ENCODE results near the gene HES7. TPM values are rescaled to one million over a fixed set of nuclear protein-coding genes. Genes with fewer than 3 reads are reported as not detected.
A peak's percentile ranks its signal among the peaks of the same experiment; 100 is the strongest.

The HES7 gene
- total RNA-seq, 1 experiment from 2014 or later = 0.33 TPM

DNA sequence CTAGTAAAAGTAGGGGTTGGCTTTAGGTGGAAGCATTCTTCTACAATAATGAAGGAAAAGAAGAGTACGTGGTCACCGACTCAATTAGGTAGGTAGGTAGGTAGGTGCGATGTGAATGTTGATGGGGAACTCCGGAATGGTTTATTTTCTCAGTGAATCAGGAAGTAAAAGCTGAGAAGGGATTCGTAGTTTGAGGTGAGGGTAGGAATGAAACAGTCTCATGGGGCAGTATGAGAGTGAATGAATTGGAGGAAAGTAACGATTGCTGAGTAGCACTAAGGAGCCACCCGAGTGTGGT is 14.4 kb upstream of the HES7 start:
- Histone ChIP-seq H3K23me2 (ENCODE audit: insufficient read length, low read depth, low read length, poor library complexity, severe bottlenecking) (peaks cover 8% of the 10 kb centered on the region), H3K27me3 (ENCODE audit: insufficient read depth, low read length) (no peaks in the 10 kb centered on the region), H2AFZ (ENCODE audit: low read length) (peak overlapping the region; percentile 87), H3K9me3 (ENCODE audit: control insufficient read depth, low read depth, low read length) (no peaks in the 10 kb centered on the region), H4K8ac (replicated peaks; ENCODE audit: insufficient read length, low read depth, low read length) (no peak overlapping the region), H4K5ac (ENCODE audit: insufficient read length, low read depth, low read length) (no peak overlapping the region), H2BK12ac (ENCODE audit: insufficient read length, low read depth, low read length) (no peak overlapping the region), H2BK5ac (ENCODE audit: insufficient read length, low read length) (no peak overlapping the region), H2BK20ac (ENCODE audit: low read depth, low read length, poor library complexity, severe bottlenecking) (no peak overlapping the region), H3K4ac (ENCODE audit: low read depth, low read length) (no peak overlapping the region), H2AK5ac (ENCODE audit: insufficient read length, low read length) (no peak overlapping the region), H3K4me1 (ENCODE audit: insufficient read depth, low read length) (no peaks in the 10 kb centered on the region), H3K56ac (ENCODE audit: insufficient read length, low read depth, low read length) (no peak overlapping the region), H3K14ac (ENCODE audit: insufficient read depth, low read length) (no peak overlapping the region), H4K91ac (ENCODE audit: insufficient read length, low read depth, low read length) (no peak overlapping the region), H3K4me2 (ENCODE audit: insufficient read depth, insufficient read length, low read length) (peak overlapping the region; percentile 60), H3K18ac (ENCODE audit: insufficient read length, low read depth, low read length) (no peak overlapping the region), H2BK120ac (ENCODE audit: low read depth, low read length, poor library complexity, severe bottlenecking) (no peak overlapping the region), H3K23ac (ENCODE audit: insufficient read length, low read depth, low read length) (no peak overlapping the region), H4K20me1 (ENCODE audit: control insufficient read depth, insufficient read depth, insufficient read length) (no peaks in the 10 kb centered on the region), H3K9ac (ENCODE audit: extremely low read depth, insufficient read length, low read length) (peak overlapping the region; percentile 37), H3K27ac (ENCODE audit: insufficient read length, low read depth, low read length) (no peak overlapping the region), H3K79me1 (ENCODE audit: insufficient read depth, low read depth, low read length, poor library complexity, severe bottlenecking) (no peaks in the 10 kb centered on the region), H3K79me2 (ENCODE audit: insufficient read depth, low read length) (no peaks in the 10 kb centered on the region), H3T11ph (ENCODE audit: low read length) (no peak overlapping the region), H2BK15ac (ENCODE audit: low read depth, low read length) (no peak overlapping the region)
- WGBS (ENCODE audit: extremely low coverage, insufficient read length, low lambda C conversion rate) = no CpG with 5 or more reads among the region's 7 CpGs
- H3K4me3 Mint-ChIP-seq = no peak overlapping the region
- no peaks in the 10 kb centered on the region for H3K9me3 Mint-ChIP-seq
- H3K4me1 Mint-ChIP-seq = peaks cover 6 to 15% of the 10 kb centered on the region in 2 experiments
- H3K36me3 Mint-ChIP-seq (ENCODE audit: insufficient read depth in 1 of 3, low read depth in 3 of 3) = peaks cover 6 to 32% (median 22%) of the 10 kb centered on the region in 3 experiments; a peak in 6 of 7 replicates
- H3K27ac Mint-ChIP-seq = no peak overlapping the region
- TF ChIP-seq, protein P1, sequence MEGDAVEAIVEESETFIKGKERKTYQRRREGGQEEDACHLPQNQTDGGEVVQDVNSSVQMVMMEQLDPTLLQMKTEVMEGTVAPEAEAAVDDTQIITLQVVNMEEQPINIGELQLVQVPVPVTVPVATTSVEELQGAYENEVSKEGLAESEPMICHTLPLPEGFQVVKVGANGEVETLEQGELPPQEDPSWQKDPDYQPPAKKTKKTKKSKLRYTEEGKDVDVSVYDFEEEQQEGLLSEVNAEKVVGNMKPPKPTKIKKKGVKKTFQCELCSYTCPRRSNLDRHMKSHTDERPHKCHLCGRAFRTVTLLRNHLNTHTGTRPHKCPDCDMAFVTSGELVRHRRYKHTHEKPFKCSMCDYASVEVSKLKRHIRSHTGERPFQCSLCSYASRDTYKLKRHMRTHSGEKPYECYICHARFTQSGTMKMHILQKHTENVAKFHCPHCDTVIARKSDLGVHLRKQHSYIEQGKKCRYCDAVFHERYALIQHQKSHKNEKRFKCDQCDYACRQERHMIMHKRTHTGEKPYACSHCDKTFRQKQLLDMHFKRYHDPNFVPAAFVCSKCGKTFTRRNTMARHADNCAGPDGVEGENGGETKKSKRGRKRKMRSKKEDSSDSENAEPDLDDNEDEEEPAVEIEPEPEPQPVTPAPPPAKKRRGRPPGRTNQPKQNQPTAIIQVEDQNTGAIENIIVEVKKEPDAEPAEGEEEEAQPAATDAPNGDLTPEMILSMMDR (conservative IDR thresholded peaks at IDR 0.05) = no peak
- peak; percentile 34 for DNase-seq
- H3K27me3 Mint-ChIP-seq (ENCODE audit: low read depth) = peaks cover 6% of the 10 kb centered on the region

All from H9 (cell line).